ENCODE results near the gene ADGRG7. TPM values are rescaled to one million over a fixed set of nuclear protein-coding genes. Genes with fewer than 3 reads are reported as not detected.
A peak's percentile ranks its signal among the peaks of the same experiment; 100 is the strongest.

ADGRG7 gene
- polyA plus RNA-seq, 2 of the 4 experiments (the other 2 are of a cell fraction): 0.09 TPM; not detected in 1

GRCh38 chr3:100590840-100591147, 18.6 kb upstream of the ADGRG7 start:
- CTCF ChIA-PET: interaction anchor here (0.5 to 9.3 kb wide), 25 partner anchors 10 to 759 kb away, joined by 3 to 130 read pairs (median 4); no protein-coding TSS in a partner anchor
- TF ChIP-seq CTCF (IDR thresholded peaks at IDR 0.05): 0 out of 3 replicates have a peak, but pooled peaks have one; percentile 27
- no peak for TF ChIP-seq SMC3 (IDR thresholded peaks at IDR 0.05)
- DNase-seq (ENCODE audit: low read depth in 1 of 2, low spot score in 1 of 2) (no peak), FAIRE-seq (no peak), ATAC-seq (peak in 1 of 2 experiments; percentile 19; a peak in 1 of 6 replicates)
- Histone ChIP-seq H3K4me1 (peaks cover 13% of the 10 kb centered on the region), H3K27ac (0 out of 6 replicates have a peak overlapping the region, but pooled peaks of 1 of the 2 experiments have one; percentile 0), H3K9me3 (no peaks in the 10 kb centered on the region), H3K4me2 (peak overlapping the region; percentile 57), H3K4me3 (no peak overlapping the region)
- POLR2A ChIA-PET: no interaction called here
- 0% methylated on average over 1 of the region's 1 CpG for WGBS (ENCODE audit: missing lambda C conversion rate)

GRCh38 chr3:100591411-100591810, 18.0 kb upstream of the ADGRG7 start:
- Histone ChIP-seq H3K4me2 (peak overlapping the region; percentile 57), H3K27ac (0 out of 6 replicates have a peak overlapping the region, but pooled peaks of 1 of the 2 experiments have one; percentile 27), H3K4me1 (peaks cover 13% of the 10 kb centered on the region), H3K4me3 (no peak overlapping the region), H3K9me3 (no peaks in the 10 kb centered on the region)
- CTCF ChIA-PET: interaction anchor here (0.6 to 9.3 kb wide), 21 partner anchors 9 to 759 kb away, joined by 3 to 130 read pairs (median 5); partner anchors contain the start of gene TMEM45A
- TF ChIP-seq HOXA7 (CRISPR knock-in tag; IDR thresholded peaks at IDR 0.05): no peak
- peak; percentile 46; the same call in 1 of the 2 replicates for TF ChIP-seq GATA3 (IDR thresholded peaks at IDR 0.05; ENCODE audit: borderline replicate concordance)
- no peak for ATAC-seq
- peak in 1 of 2 experiments; percentile 14 for DNase-seq (ENCODE audit: low read depth in 1 of 2, low spot score in 1 of 2)
- FAIRE-seq: peak; percentile 49
- 17% methylated on average over 3 of the region's 3 CpGs for WGBS (ENCODE audit: missing lambda C conversion rate)
- POLR2A ChIA-PET: interaction anchor here (1.1 kb wide), 1 partner anchor 604 kb away, joined by 3 read pairs; no protein-coding TSS in a partner anchor

- Histone ChIP-seq H3K4me1 (peaks cover 19% of the 10 kb centered on the region), H3K27ac (0 out of 6 replicates have a peak overlapping the region, but pooled peaks of 1 of the 2 experiments have one; percentile 15), H3K4me2 (no peak overlapping the region), H3K4me3 (no peak overlapping the region), H3K9me3 (no peaks in the 10 kb centered on the region)
- POLR2A ChIA-PET: no interaction called here
- WGBS (ENCODE audit: missing lambda C conversion rate): 74% methylated on average over 11 of the region's 11 CpGs
- no peak for ATAC-seq
- CTCF ChIA-PET: interaction anchor here (1.2 to 2.2 kb wide), 4 partner anchors 8 to 596 kb away, joined by 3 to 12 read pairs (median 8); no protein-coding TSS in a partner anchor
- TF ChIP-seq FOXS1 (CRISPR knock-in tag; IDR thresholded peaks at IDR 0.05) (no peak), USF2 (IDR thresholded peaks at IDR 0.05) (no peak), JUNB (IDR thresholded peaks at IDR 0.05) (no peak), HMGXB4 (CRISPR knock-in tag; IDR thresholded peaks at IDR 0.05; ENCODE audit: borderline replicate concordance) (no peak), BHLHE40 (IDR thresholded peaks at IDR 0.05; ENCODE audit: low read depth, low read length) (no peak), RAD21 (conservative IDR thresholded peaks at IDR 0.05 in 1 of 2, IDR thresholded peaks at IDR 0.05 in 1 of 2) (no peak), CHD2 (IDR thresholded peaks at IDR 0.05; ENCODE audit: low read length, partially characterized antibody) (no peak), PHF8 (IDR thresholded peaks at IDR 0.05; ENCODE audit: borderline replicate concordance, low read depth) (no peak), ZC3H11A (IDR thresholded peaks at IDR 0.05) (no peak), CHD4 (IDR thresholded peaks at IDR 0.05; ENCODE audit: borderline replicate concordance) (no peak), CTCF (IDR thresholded peaks at IDR 0.05) (no peak), E2F6 (IDR thresholded peaks at IDR 0.05; ENCODE audit: borderline replicate concordance, low read depth) (no peak), ATOH8 (CRISPR knock-in tag; IDR thresholded peaks at IDR 0.05; ENCODE audit: low read depth) (no peak), BCL3 (IDR thresholded peaks at IDR 0.05) (no peak), KDM1A (IDR thresholded peaks at IDR 0.05; ENCODE audit: low read depth) (no peak), POLR2A (IDR thresholded peaks at IDR 0.05; ENCODE audit: low read length) (no peak), RNF2 (IDR thresholded peaks at IDR 0.05; ENCODE audit: borderline replicate concordance, low read depth) (no peak)
- DNase-seq (ENCODE audit: low read depth in 1 of 2, low spot score in 1 of 2): peak in 1 of 2 experiments; percentile 4
- FAIRE-seq: no peak
Measured at GRCh38 chr3:100600181-100601042, 9.0 kb upstream of the ADGRG7 start.
